ENCODE data around the gene LSP1.

LSP1 gene

DNA sequence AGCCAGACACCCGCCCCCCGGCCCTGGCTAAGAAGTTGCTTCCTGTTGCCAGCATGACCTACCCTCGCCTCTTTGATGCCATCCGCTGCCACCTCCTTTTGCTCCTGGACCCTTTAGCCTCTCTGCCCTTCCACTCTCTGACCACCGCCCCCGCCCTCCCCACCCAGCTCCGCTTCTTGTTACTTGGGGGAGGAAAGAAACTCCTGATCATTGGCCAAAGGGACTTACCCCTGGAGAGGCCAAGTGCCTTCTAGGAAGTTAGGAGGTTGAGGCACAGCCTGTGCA is 38.9 kb downstream of the LSP1 start, which contains the start of gene PRR33:
TSS of gene PRR33 (minus strand) at position 65 of the 285 bp plus-strand sequence. CDS start 1,311 bp downstream, outside the sequence.
- no CpG with 5 or more reads among the region's 7 CpGs for WGBS (ENCODE audit: extremely low coverage, insufficient coverage, insufficient read length)

DNA sequence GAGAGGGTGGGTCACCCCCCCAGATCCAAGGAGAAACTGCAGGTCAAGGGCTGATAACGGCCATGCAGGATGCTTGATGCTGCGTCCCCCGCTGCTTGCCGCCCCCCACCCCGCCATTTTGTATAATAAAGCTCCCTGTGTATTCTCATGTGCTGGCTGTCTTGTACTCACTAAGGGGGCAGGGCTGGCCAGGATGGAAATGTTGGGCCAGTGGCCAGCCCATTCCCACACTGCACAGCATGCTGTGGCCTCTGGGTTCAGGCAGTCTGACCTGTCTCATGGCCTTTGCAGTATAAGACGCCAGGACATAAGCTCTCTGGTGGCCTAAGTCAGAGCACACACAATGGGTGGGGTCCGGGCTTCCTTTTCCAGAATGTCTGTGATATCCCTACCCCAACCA is 39.2 kb downstream of the LSP1 start:
- Histone ChIP-seq H2AK5ac (ENCODE audit: low read length) (no peak overlapping the region), H3K79me2 (ENCODE audit: control insufficient read depth, insufficient read depth, low read length, poor library complexity) (no peaks in the 10 kb centered on the region), H3K4me2 (ENCODE audit: low read length) (no peak overlapping the region), H3K23ac (ENCODE audit: low read length) (no peak overlapping the region), H4K91ac (ENCODE audit: low read depth, low read length) (no peak overlapping the region), H2BK12ac (ENCODE audit: low read length) (no peak overlapping the region), H3K4me1 (ENCODE audit: control insufficient read depth in 1 of 2, insufficient read depth in 2 of 2, low read length in 2 of 2) (no peaks in the 10 kb centered on the region), H3K27ac (ENCODE audit: low read depth, low read length) (no peak overlapping the region), H2AFZ (ENCODE audit: insufficient read depth, low read length, poor library complexity) (no peak overlapping the region), H3K4me3 (ENCODE audit: low read depth, low read length) (no peak overlapping the region), H3K27me3 (ENCODE audit: insufficient read depth, low read length) (no peaks in the 10 kb centered on the region), H3K79me1 (ENCODE audit: low read length) (no peaks in the 10 kb centered on the region), H3K9ac (ENCODE audit: low read length) (no peak overlapping the region), H3K14ac (ENCODE audit: low read length) (no peak overlapping the region), H3K36me3 (ENCODE audit: control insufficient read depth in 1 of 2, insufficient read depth in 2 of 2, low read length in 2 of 2) (no peaks in the 10 kb centered on the region), H2BK120ac (ENCODE audit: insufficient read depth, low read length, poor library complexity) (no peak overlapping the region), H4K12ac (ENCODE audit: low read depth, low read length) (no peak overlapping the region), H3K18ac (ENCODE audit: low read length) (no peak overlapping the region), H2BK5ac (ENCODE audit: low read depth, low read length, poor library complexity) (no peak overlapping the region), H3K9me3 (ENCODE audit: insufficient read depth, low read depth, low read length) (peaks cover 3% of the 10 kb centered on the region), H3K4ac (ENCODE audit: low read depth, low read length) (no peak overlapping the region), H4K8ac (ENCODE audit: low read depth, low read length) (no peak overlapping the region)
- no CpG with 5 or more reads among the region's 7 CpGs for WGBS (ENCODE audit: extremely low coverage, insufficient coverage, insufficient read length)
- DNase-seq: no peak

More for the DNA sequence above, 38.9 kb downstream of the LSP1 start, which contains the start of gene PRR33:
- H3K9me3 ChIP-seq (ENCODE audit: insufficient read depth, low read depth, low read length): peaks cover 3% of the 10 kb centered on the region
- no peak for DNase-seq
- no peak within 1 kb of the TSS for H4K91ac ChIP-seq (ENCODE audit: low read depth, low read length)
- no peak within 1 kb of the TSS for H2AFZ ChIP-seq (ENCODE audit: insufficient read depth, low read length, poor library complexity)
- H3K4me1 ChIP-seq (ENCODE audit: control insufficient read depth in 1 of 2, insufficient read depth in 2 of 2, low read length in 2 of 2): no peaks in the 10 kb centered on the region
- H3K4ac ChIP-seq (ENCODE audit: low read depth, low read length): no peak within 1 kb of the TSS
- H3K18ac ChIP-seq (ENCODE audit: low read length): no peak within 1 kb of the TSS
- H2AK5ac ChIP-seq (ENCODE audit: low read length): peak within 1 kb of the TSS; percentile 9
- H3K27me3 ChIP-seq (ENCODE audit: insufficient read depth, low read length): no peaks in the 10 kb centered on the region
- no peak within 1 kb of the TSS for H3K4me3 ChIP-seq (ENCODE audit: low read depth, low read length)
- H4K8ac ChIP-seq (ENCODE audit: low read depth, low read length): no peak within 1 kb of the TSS
- H3K79me2 ChIP-seq (ENCODE audit: control insufficient read depth, insufficient read depth, low read length, poor library complexity): no peaks in the 10 kb centered on the region
- H2BK5ac ChIP-seq (ENCODE audit: low read depth, low read length, poor library complexity): no peak within 1 kb of the TSS
- no peak within 1 kb of the TSS for H3K9ac ChIP-seq (ENCODE audit: low read length)
- H3K79me1 ChIP-seq (ENCODE audit: low read length): no peaks in the 10 kb centered on the region
- H2BK12ac ChIP-seq (ENCODE audit: low read length): no peak within 1 kb of the TSS
- H3K27ac ChIP-seq (ENCODE audit: low read depth, low read length): no peak within 1 kb of the TSS
- no peak within 1 kb of the TSS for H2BK120ac ChIP-seq (ENCODE audit: insufficient read depth, low read length, poor library complexity)
- no peak within 1 kb of the TSS for H3K4me2 ChIP-seq (ENCODE audit: low read length)
- H4K12ac ChIP-seq (ENCODE audit: low read depth, low read length): no peak within 1 kb of the TSS
- no peak within 1 kb of the TSS for H3K23ac ChIP-seq (ENCODE audit: low read length)
- H3K36me3 ChIP-seq (ENCODE audit: control insufficient read depth in 1 of 2, insufficient read depth in 2 of 2, low read length in 2 of 2): no peaks in the 10 kb centered on the region
- no peak within 1 kb of the TSS for H3K14ac ChIP-seq (ENCODE audit: low read length)

DNA sequence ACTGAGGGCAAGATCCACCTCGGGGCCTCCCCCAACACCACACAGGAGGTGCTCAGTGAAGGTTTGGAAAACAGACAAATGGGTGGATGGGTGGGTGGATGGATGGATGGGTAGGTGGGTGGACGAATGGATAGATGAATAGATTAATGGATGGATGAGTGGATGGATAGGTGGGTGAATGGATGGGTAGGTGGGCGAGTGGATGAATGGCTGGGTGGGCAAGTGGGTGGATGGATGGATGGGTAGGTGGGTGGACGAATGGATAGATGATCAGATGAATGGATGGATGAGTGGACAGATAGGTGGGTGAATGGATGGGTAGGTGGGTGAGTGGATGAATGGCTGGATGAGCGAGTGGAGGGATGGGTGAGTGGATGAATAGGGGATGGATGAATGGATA is 39.7 kb downstream of the LSP1 start:
- H3K27ac ChIP-seq (ENCODE audit: low read depth, low read length): no peak overlapping the region
- H3K4ac ChIP-seq (ENCODE audit: low read depth, low read length): no peak overlapping the region
- H3K14ac ChIP-seq (ENCODE audit: low read length): no peak overlapping the region
- H3K23ac ChIP-seq (ENCODE audit: low read length): no peak overlapping the region
- no peaks in the 10 kb centered on the region for H3K27me3 ChIP-seq (ENCODE audit: insufficient read depth, low read length)
- WGBS (ENCODE audit: extremely low coverage, insufficient coverage, insufficient read length): 98% methylated on average over 2 of the region's 5 CpGs
- no peaks in the 10 kb centered on the region for H3K79me1 ChIP-seq (ENCODE audit: low read length)
- no peak overlapping the region for H3K18ac ChIP-seq (ENCODE audit: low read length)
- no peak overlapping the region for H2BK120ac ChIP-seq (ENCODE audit: insufficient read depth, low read length, poor library complexity)
- no peaks in the 10 kb centered on the region for H3K4me1 ChIP-seq (ENCODE audit: control insufficient read depth in 1 of 2, insufficient read depth in 2 of 2, low read length in 2 of 2)
- H4K12ac ChIP-seq (ENCODE audit: low read depth, low read length): no peak overlapping the region
- H2BK12ac ChIP-seq (ENCODE audit: low read length): no peak overlapping the region
- H2AK5ac ChIP-seq (ENCODE audit: low read length): no peak overlapping the region
- H3K36me3 ChIP-seq (ENCODE audit: control insufficient read depth in 1 of 2, insufficient read depth in 2 of 2, low read length in 2 of 2): no peaks in the 10 kb centered on the region
- H2AFZ ChIP-seq (ENCODE audit: insufficient read depth, low read length, poor library complexity): no peak overlapping the region
- no peak overlapping the region for H3K4me3 ChIP-seq (ENCODE audit: low read depth, low read length)
- H3K9ac ChIP-seq (ENCODE audit: low read length): no peak overlapping the region
- no peak overlapping the region for H4K91ac ChIP-seq (ENCODE audit: low read depth, low read length)
- H3K79me2 ChIP-seq (ENCODE audit: control insufficient read depth, insufficient read depth, low read length, poor library complexity): no peaks in the 10 kb centered on the region
- H3K4me2 ChIP-seq (ENCODE audit: low read length): no peak overlapping the region
- no peak overlapping the region for H2BK5ac ChIP-seq (ENCODE audit: low read depth, low read length, poor library complexity)
- H4K8ac ChIP-seq (ENCODE audit: low read depth, low read length): no peak overlapping the region
- peaks cover 3% of the 10 kb centered on the region for H3K9me3 ChIP-seq (ENCODE audit: insufficient read depth, low read depth, low read length)
- no peak for DNase-seq

DNA sequence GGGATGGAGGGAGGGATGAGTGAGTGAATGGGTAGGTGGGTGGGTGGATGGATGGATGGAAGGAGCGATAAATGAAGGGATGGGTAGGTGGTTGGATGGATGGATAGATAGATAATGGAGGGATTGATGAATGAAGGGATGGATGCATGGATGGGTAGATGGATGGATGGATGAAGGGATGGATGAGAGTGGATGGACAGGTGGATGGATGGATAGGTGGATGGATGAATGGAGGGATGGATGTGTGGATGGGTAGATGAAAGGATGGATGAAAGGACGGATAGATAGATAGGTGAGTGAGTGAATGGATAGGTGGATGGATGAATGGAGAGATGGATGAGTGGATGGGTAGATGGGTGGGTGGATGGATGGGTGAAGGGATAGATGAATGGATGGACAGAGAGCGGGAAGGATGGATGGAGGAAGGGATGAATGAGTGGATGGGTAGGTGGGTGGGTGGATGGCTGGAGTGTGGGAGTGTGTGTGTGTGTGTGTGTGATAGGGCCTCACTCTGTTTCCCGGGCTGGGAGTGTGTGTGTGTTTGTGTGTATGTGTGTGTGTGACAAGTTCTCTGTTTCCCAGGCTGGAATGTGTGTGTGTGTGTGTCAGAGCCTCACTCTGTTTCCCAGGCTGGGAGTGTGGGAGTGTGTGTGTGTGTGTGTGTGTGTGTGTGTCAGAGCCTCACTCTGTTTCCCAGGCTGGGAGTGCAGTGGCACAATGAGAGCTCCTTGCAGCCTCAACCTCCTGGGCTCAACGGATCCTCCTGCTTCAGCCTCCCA is 40.9 kb downstream of the LSP1 start:
- Histone ChIP-seq H3K36me3 (ENCODE audit: control insufficient read depth in 1 of 2, insufficient read depth in 2 of 2, low read length in 2 of 2) (no peaks in the 10 kb centered on the region), H3K4me3 (ENCODE audit: low read depth, low read length) (no peak overlapping the region), H2BK12ac (ENCODE audit: low read length) (no peak overlapping the region), H3K4ac (ENCODE audit: low read depth, low read length) (no peak overlapping the region), H3K4me2 (ENCODE audit: low read length) (no peak overlapping the region), H3K27ac (ENCODE audit: low read depth, low read length) (no peak overlapping the region), H3K79me2 (ENCODE audit: control insufficient read depth, insufficient read depth, low read length, poor library complexity) (no peaks in the 10 kb centered on the region), H3K9me3 (ENCODE audit: insufficient read depth, low read depth, low read length) (peaks cover 3% of the 10 kb centered on the region), H4K8ac (ENCODE audit: low read depth, low read length) (no peak overlapping the region), H3K23ac (ENCODE audit: low read length) (no peak overlapping the region), H3K27me3 (ENCODE audit: insufficient read depth, low read length) (no peaks in the 10 kb centered on the region), H2AFZ (ENCODE audit: insufficient read depth, low read length, poor library complexity) (no peak overlapping the region), H3K14ac (ENCODE audit: low read length) (no peak overlapping the region), H3K4me1 (ENCODE audit: control insufficient read depth in 1 of 2, insufficient read depth in 2 of 2, low read length in 2 of 2) (no peaks in the 10 kb centered on the region), H4K91ac (ENCODE audit: low read depth, low read length) (no peak overlapping the region), H3K18ac (ENCODE audit: low read length) (no peak overlapping the region), H2BK5ac (ENCODE audit: low read depth, low read length, poor library complexity) (no peak overlapping the region), H3K79me1 (ENCODE audit: low read length) (no peaks in the 10 kb centered on the region), H2AK5ac (ENCODE audit: low read length) (no peak overlapping the region), H3K9ac (ENCODE audit: low read length) (no peak overlapping the region), H4K12ac (ENCODE audit: low read depth, low read length) (no peak overlapping the region), H2BK120ac (ENCODE audit: insufficient read depth, low read length, poor library complexity) (no peak overlapping the region)
- 100% methylated on average over 3 of the region's 5 CpGs for WGBS (ENCODE audit: extremely low coverage, insufficient coverage, insufficient read length)
- DNase-seq: no peak
